Activated naive CD4-positive, alpha-beta T cell treated with anti-CD3 and anti-CD28 coated beads, Interleukin-2, amount 10 ng/mL, durations not matched to agents 7 days and 5 days (primary cell): ENCODE data around the gene N4BP2L1.

Experiments used
- CTCF ChIA-PET: fragments of 350-600 bp; sonication (Branson Sonifier 250); formaldehyde crosslinking; loops from one replicate; lab custom pipeline; 2021; ENCODE audit warnings: antibody characterized with exemption; lab: Charles Lee
- DNase-seq: peaks from one replicate; pipeline ENCODE4 v3.0.0-alpha.2; 2020
- H3K27ac Mint-ChIP-seq: one replicate; pipeline ENCODE4 v1.8.0; 2021; ENCODE audit warnings: mild to moderate bottlenecking, moderate library complexity, mixed read lengths
- H3K27me3 Mint-ChIP-seq: one replicate; pipeline ENCODE4 v1.8.0; 2021; ENCODE audit warnings: mild to moderate bottlenecking, mixed read lengths
- H3K36me3 Mint-ChIP-seq: one replicate; pipeline ENCODE4 v1.8.0; 2021; ENCODE audit warnings: mixed read lengths
- H3K4me1 Mint-ChIP-seq: one replicate; pipeline ENCODE4 v1.8.0; 2021; ENCODE audit warnings: mixed read lengths
- H3K4me3 Mint-ChIP-seq: one replicate; pipeline ENCODE4 v1.8.0; 2021; ENCODE audit warnings: mild to moderate bottlenecking, moderate library complexity, mixed read lengths
- H3K9me3 Mint-ChIP-seq: one replicate; pipeline ENCODE4 v1.8.0; 2021; ENCODE audit warnings: mixed read lengths

Gene N4BP2L1

GRCh38 chr13:32448972-32449371, 21.0 kb upstream of the N4BP2L1 start:
- Mint-ChIP-seq H3K4me3 (no peak overlapping the region), H3K27me3 (no peaks in the 10 kb centered on the region), H3K9me3 (no peaks in the 10 kb centered on the region), H3K4me1 (peaks cover 5% of the 10 kb centered on the region), H3K36me3 (no peaks in the 10 kb centered on the region), H3K27ac (no peak overlapping the region)
- CTCF ChIA-PET = interaction anchor here (0.7 to 1.6 kb wide), 4 partner anchors 15 to 89 kb away, joined by 3 to 4 read pairs (median 3); partner anchors contain the start of genes N4BP2L1 and N4BP2L2
- DNase-seq = no peak

GRCh38 chr13:32447894-32448623, 20.1 kb upstream of the N4BP2L1 start:
- H3K4me3 Mint-ChIP-seq = no peak overlapping the region
- peaks cover 5% of the 10 kb centered on the region for H3K4me1 Mint-ChIP-seq
- no peak overlapping the region for H3K27ac Mint-ChIP-seq
- DNase-seq = no peak
- no peaks in the 10 kb centered on the region for H3K36me3 Mint-ChIP-seq
- CTCF ChIA-PET = interaction anchor here (1.2 to 1.6 kb wide), 3 partner anchors 14 to 20 kb away, joined by 3 to 4 read pairs (median 3); partner anchors contain the start of gene N4BP2L1
- H3K9me3 Mint-ChIP-seq = no peaks in the 10 kb centered on the region
- H3K27me3 Mint-ChIP-seq = no peaks in the 10 kb centered on the region

- Mint-ChIP-seq H3K36me3 (no peaks in the 10 kb centered on the region), H3K27ac (no peak overlapping the region), H3K9me3 (no peaks in the 10 kb centered on the region), H3K4me1 (peaks cover 9% of the 10 kb centered on the region), H3K4me3 (no peak overlapping the region), H3K27me3 (no peaks in the 10 kb centered on the region)
- CTCF ChIA-PET = interaction anchor here (1.2 kb wide), 1 partner anchor 13 kb away, joined by 3 read pairs; no protein-coding TSS in a partner anchor
- DNase-seq = no peak
Measured at GRCh38 chr13:32446773-32447465, 19.0 kb upstream of the N4BP2L1 start.

GRCh38 chr13:32446220-32446619, 18.3 kb upstream of the N4BP2L1 start:
- DNase-seq = no peak
- CTCF ChIA-PET = interaction anchor here (1.2 kb wide), 1 partner anchor 13 kb away, joined by 3 read pairs; no protein-coding TSS in a partner anchor
- H3K27ac Mint-ChIP-seq = no peak overlapping the region
- peaks cover 9% of the 10 kb centered on the region for H3K4me1 Mint-ChIP-seq
- no peaks in the 10 kb centered on the region for H3K36me3 Mint-ChIP-seq
- H3K27me3 Mint-ChIP-seq = no peaks in the 10 kb centered on the region
- no peaks in the 10 kb centered on the region for H3K9me3 Mint-ChIP-seq
- H3K4me3 Mint-ChIP-seq = no peak overlapping the region

GRCh38 chr13:32445461-32445860, 17.5 kb upstream of the N4BP2L1 start:
- CTCF ChIA-PET = interaction anchor here (1.2 kb wide), 1 partner anchor 12 kb away, joined by 3 read pairs; no protein-coding TSS in a partner anchor
- H3K27me3 Mint-ChIP-seq = no peaks in the 10 kb centered on the region
- no peaks in the 10 kb centered on the region for H3K36me3 Mint-ChIP-seq
- H3K4me1 Mint-ChIP-seq = peaks cover 9% of the 10 kb centered on the region
- H3K27ac Mint-ChIP-seq = no peak overlapping the region
- H3K4me3 Mint-ChIP-seq = no peak overlapping the region
- DNase-seq = no peak
- no peaks in the 10 kb centered on the region for H3K9me3 Mint-ChIP-seq

GRCh38 chr13:32443111-32443510, 15.2 kb upstream of the N4BP2L1 start:
- H3K27ac Mint-ChIP-seq = no peak overlapping the region
- no peaks in the 10 kb centered on the region for H3K9me3 Mint-ChIP-seq
- no peaks in the 10 kb centered on the region for H3K36me3 Mint-ChIP-seq
- DNase-seq = peak; percentile 64
- H3K27me3 Mint-ChIP-seq = no peaks in the 10 kb centered on the region
- H3K4me3 Mint-ChIP-seq = no peak overlapping the region
- peaks cover 4% of the 10 kb centered on the region for H3K4me1 Mint-ChIP-seq
- CTCF ChIA-PET = interaction anchor here (0.7 to 1.6 kb wide), 7 partner anchors 9 to 442 kb away, joined by 3 to 5 read pairs (median 4); no protein-coding TSS in a partner anchor

- Mint-ChIP-seq H3K27me3 (no peaks in the 10 kb centered on the region), H3K27ac (no peak overlapping the region), H3K9me3 (no peaks in the 10 kb centered on the region), H3K4me3 (no peak overlapping the region), H3K4me1 (peaks cover 3% of the 10 kb centered on the region), H3K36me3 (peaks cover 1% of the 10 kb centered on the region)
- no peak for DNase-seq
- CTCF ChIA-PET = interaction anchor here (0.8 kb wide), 1 partner anchor 60 kb away, joined by 3 read pairs; no protein-coding TSS in a partner anchor
Measured at GRCh38 chr13:32438871-32439270, 10.9 kb upstream of the N4BP2L1 start.

- no peak overlapping the region for H3K4me3 Mint-ChIP-seq
- no peak overlapping the region for H3K27ac Mint-ChIP-seq
- no peak for DNase-seq
- H3K36me3 Mint-ChIP-seq = peaks cover 1% of the 10 kb centered on the region
- H3K9me3 Mint-ChIP-seq = no peaks in the 10 kb centered on the region
- H3K27me3 Mint-ChIP-seq = no peaks in the 10 kb centered on the region
- CTCF ChIA-PET = interaction anchor here (1.2 kb wide), 1 partner anchor 13 kb away, joined by 3 read pairs; no protein-coding TSS in a partner anchor
- peaks cover 31% of the 10 kb centered on the region for H3K4me1 Mint-ChIP-seq
Measured at GRCh38 chr13:32432856-32433255, 4.9 kb upstream of the N4BP2L1 start.

GRCh38 chr13:32431361-32431760, 3.4 kb upstream of the N4BP2L1 start:
- Mint-ChIP-seq H3K27me3 (no peaks in the 10 kb centered on the region), H3K36me3 (peaks cover 7% of the 10 kb centered on the region), H3K27ac (no peak overlapping the region), H3K4me1 (peaks cover 31% of the 10 kb centered on the region), H3K9me3 (no peaks in the 10 kb centered on the region), H3K4me3 (no peak overlapping the region)
- no peak for DNase-seq
- CTCF ChIA-PET = interaction anchor here (0.7 kb wide), 1 partner anchor 17 kb away, joined by 3 read pairs; no protein-coding TSS in a partner anchor

- Mint-ChIP-seq H3K4me1 (peaks cover 38% of the 10 kb centered on the region), H3K4me3 (no peak overlapping the region), H3K27ac (no peak overlapping the region), H3K27me3 (no peaks in the 10 kb centered on the region), H3K9me3 (no peaks in the 10 kb centered on the region), H3K36me3 (peaks cover 14% of the 10 kb centered on the region)
- no peak for DNase-seq
- CTCF ChIA-PET = no interaction called here
Measured at GRCh38 chr13:32430018-32430747, 2.3 kb upstream of the N4BP2L1 start.

GRCh38 chr13:32429433-32429909, 1.5 kb upstream of the N4BP2L1 start:
- Mint-ChIP-seq H3K36me3 (peaks cover 17% of the 10 kb centered on the region), H3K4me1 (peaks cover 40% of the 10 kb centered on the region), H3K27me3 (no peaks in the 10 kb centered on the region), H3K27ac (no peak overlapping the region), H3K4me3 (no peak overlapping the region), H3K9me3 (no peaks in the 10 kb centered on the region)
- DNase-seq = no peak
- CTCF ChIA-PET = interaction anchor here (0.9 to 1.1 kb wide), 3 partner anchors 13 to 221 kb away, joined by 3 read pairs; no protein-coding TSS in a partner anchor

- peaks cover 47% of the 10 kb centered on the region for H3K4me1 Mint-ChIP-seq
- H3K36me3 Mint-ChIP-seq = peaks cover 23% of the 10 kb centered on the region
- DNase-seq = no peak
- CTCF ChIA-PET = interaction anchor here (0.8 to 1.2 kb wide), 7 partner anchors 13 to 589 kb away, joined by 3 to 4 read pairs (median 3); partner anchors contain the start of genes BRCA2 and ZAR1L
- H3K27ac Mint-ChIP-seq = peak overlapping the region; percentile 98
- H3K4me3 Mint-ChIP-seq = peak overlapping the region; percentile 92
- H3K9me3 Mint-ChIP-seq = no peaks in the 10 kb centered on the region
- no peaks in the 10 kb centered on the region for H3K27me3 Mint-ChIP-seq
Measured at GRCh38 chr13:32428581-32429432, 877 bp upstream of the N4BP2L1 start.
